Prostate gland (tissue), 2 donors: ENCODE data around the gene TNNC1. TPM values are rescaled to one million over a fixed set of nuclear protein-coding genes. Genes with fewer than 3 reads are reported as not detected.

Experiments used
- DNase-seq: peaks from one replicate; pipeline ENCODE4 v3.0.0-alpha.2; 2019; ENCODE audit warnings: low spot score
- H3K27ac ChIP-seq, 2 donors: fragments of 200-600 bp; sonication (generic); 2 replicates each; pipeline ENCODE4 v1.5.1; 2017 to 2019
- H3K27me3 ChIP-seq: fragments of 200-600 bp; sonication (generic); replicated peaks from 2 replicates; pipeline ENCODE4 v1.5.1; 2019; ENCODE audit not compliant: insufficient read depth
- H3K36me3 ChIP-seq, 2 donors: fragments of 200-600 bp; sonication (generic); 1 replicate in 1 of 2; 2 replicates in 1 of 2; pipeline versions ENCODE4 v1.5.1 to v1.8.1; 2017 to 2019
- H3K4me1 ChIP-seq: fragments of 200-600 bp; sonication (generic); replicated peaks from 2 replicates; pipeline ENCODE4 v1.5.1; 2019
- H3K4me3 ChIP-seq, 2 donors: fragments of 200-600 bp; sonication (generic); 2 replicates each; pipeline ENCODE4 v1.5.1; 2017 to 2019
- H3K9me3 ChIP-seq: fragments of 200-600 bp; sonication (generic); 2 replicates; pipeline ENCODE4 v1.5.1; 2017
- CTCF ChIP-seq, 4 experiments: fragments of 200-600 bp in 2 of 4; fragments of 450-650 bp in 2 of 4; sonication (generic) in 2 of 4; IDR thresholded peaks; 1 replicate in 3 of 4; 2 replicates in 1 of 4; pipeline ENCODE4 v1.5.1; 2016 to 2019; ENCODE audit warnings: antibody characterized with exemption in 4 of 4, mild to moderate bottlenecking in 2 of 4, moderate library complexity in 2 of 4
- POLR2A ChIP-seq: fragments of 450-650 bp; IDR thresholded peaks from one replicate; pipeline ENCODE4 v1.6.1; 2016; ENCODE audit warnings: antibody characterized with exemption, mild to moderate bottlenecking
- POLR2AphosphoS5 ChIP-seq: sonication (generic); formaldehyde crosslinking; IDR thresholded peaks from one replicate; pipeline ENCODE4 v1.6.1; 2017; ENCODE audit warnings: antibody characterized with exemption
- WGBS: methylation state at CpG from one replicate; pipeline ENCODE4 v1.1.5; 2018; 5-methylcytosine and 5-hydroxymethylcytosine counted together
- intact Hi-C: fragments of 100-400 bp; cut with DNase I; formaldehyde crosslinking; loops from one replicate; pipeline ENCODE4 v1.14.2; 2022
- total RNA-seq, 2 donors: library from RNA; depleted of rRNA; stranded (reverse); fragments of >200 nt; gene quantifications; one replicate each; pipeline ENCODE4 v1.1.0, GENCODE V29; 2016

Gene TNNC1
- total RNA-seq, 2 donors from 2014 or later: 2.7 to 109 TPM

GRCh38 chr3:52431459-52432223 is 22.2 kb downstream of the TNNC1 start:
- no peak for TF ChIP-seq CTCF (IDR thresholded peaks at IDR 0.05)
- TF ChIP-seq POLR2AphosphoS5: no peak
- no peak for TF ChIP-seq POLR2A
- 72% methylated on average over 10 of the region's 10 CpGs for WGBS
- Histone ChIP-seq H3K9me3 (no peaks in the 10 kb centered on the region), H3K4me3 (no peak overlapping the region), H3K36me3 (no peaks in the 10 kb centered on the region), H3K27ac (no peak overlapping the region), H3K4me1 (no peaks in the 10 kb centered on the region), H3K27me3 (no peaks in the 10 kb centered on the region)
- DNase-seq: no peak
- intact Hi-C loops: no loop called here

- TF ChIP-seq POLR2AphosphoS5: no peak
- no peak for TF ChIP-seq POLR2A
- no peak for TF ChIP-seq CTCF (IDR thresholded peaks at IDR 0.05)
- no peak for DNase-seq
- no peak overlapping the region for H3K27ac ChIP-seq
- H3K4me3 ChIP-seq: no peak overlapping the region
- no peaks in the 10 kb centered on the region for H3K4me1 ChIP-seq
- intact Hi-C loops: no loop called here
- 82% methylated on average over 9 of the region's 9 CpGs for WGBS
- H3K9me3 ChIP-seq: no peaks in the 10 kb centered on the region
- no peaks in the 10 kb centered on the region for H3K27me3 ChIP-seq
- no peaks in the 10 kb centered on the region for H3K36me3 ChIP-seq
Measured at GRCh38 chr3:52430416-52430810, 23.4 kb downstream of the TNNC1 start.

- Histone ChIP-seq H3K27ac (no peak overlapping the region), H3K36me3 (no peaks in the 10 kb centered on the region), H3K4me1 (no peaks in the 10 kb centered on the region), H3K4me3 (no peak overlapping the region), H3K9me3 (no peaks in the 10 kb centered on the region), H3K27me3 (no peaks in the 10 kb centered on the region)
- WGBS: 83% methylated on average over 7 of the region's 7 CpGs
- no peak for DNase-seq
- intact Hi-C loops: loop anchor here (2.0 kb wide), 1 partner anchor 17 kb away; no protein-coding TSS in a partner anchor
- TF ChIP-seq POLR2A: no peak
- no peak for TF ChIP-seq CTCF (IDR thresholded peaks at IDR 0.05)
- TF ChIP-seq POLR2AphosphoS5: no peak
Measured at GRCh38 chr3:52429779-52430415, 23.9 kb downstream of the TNNC1 start.

GRCh38 chr3:52429031-52429430 is 24.8 kb downstream of the TNNC1 start:
- Histone ChIP-seq H3K27ac (no peak overlapping the region), H3K36me3 (no peaks in the 10 kb centered on the region), H3K27me3 (no peaks in the 10 kb centered on the region), H3K4me3 (no peak overlapping the region), H3K4me1 (no peaks in the 10 kb centered on the region), H3K9me3 (no peaks in the 10 kb centered on the region)
- intact Hi-C loops: loop anchor here (2.0 kb wide), 1 partner anchor 18 kb away; no protein-coding TSS in a partner anchor
- no peak for DNase-seq
- TF ChIP-seq POLR2AphosphoS5: no peak
- TF ChIP-seq POLR2A: no peak
- no peak for TF ChIP-seq CTCF (IDR thresholded peaks at IDR 0.05)
- WGBS: 63% methylated on average over 3 of the region's 3 CpGs
